ENCODE data around the gene GPR107. TPM values are rescaled to one million over a fixed set of nuclear protein-coding genes. Genes with fewer than 3 reads are reported as not detected.

Gene GPR107
- total RNA-seq, 1 experiment from 2014 or later: 33.2 TPM

DNA sequence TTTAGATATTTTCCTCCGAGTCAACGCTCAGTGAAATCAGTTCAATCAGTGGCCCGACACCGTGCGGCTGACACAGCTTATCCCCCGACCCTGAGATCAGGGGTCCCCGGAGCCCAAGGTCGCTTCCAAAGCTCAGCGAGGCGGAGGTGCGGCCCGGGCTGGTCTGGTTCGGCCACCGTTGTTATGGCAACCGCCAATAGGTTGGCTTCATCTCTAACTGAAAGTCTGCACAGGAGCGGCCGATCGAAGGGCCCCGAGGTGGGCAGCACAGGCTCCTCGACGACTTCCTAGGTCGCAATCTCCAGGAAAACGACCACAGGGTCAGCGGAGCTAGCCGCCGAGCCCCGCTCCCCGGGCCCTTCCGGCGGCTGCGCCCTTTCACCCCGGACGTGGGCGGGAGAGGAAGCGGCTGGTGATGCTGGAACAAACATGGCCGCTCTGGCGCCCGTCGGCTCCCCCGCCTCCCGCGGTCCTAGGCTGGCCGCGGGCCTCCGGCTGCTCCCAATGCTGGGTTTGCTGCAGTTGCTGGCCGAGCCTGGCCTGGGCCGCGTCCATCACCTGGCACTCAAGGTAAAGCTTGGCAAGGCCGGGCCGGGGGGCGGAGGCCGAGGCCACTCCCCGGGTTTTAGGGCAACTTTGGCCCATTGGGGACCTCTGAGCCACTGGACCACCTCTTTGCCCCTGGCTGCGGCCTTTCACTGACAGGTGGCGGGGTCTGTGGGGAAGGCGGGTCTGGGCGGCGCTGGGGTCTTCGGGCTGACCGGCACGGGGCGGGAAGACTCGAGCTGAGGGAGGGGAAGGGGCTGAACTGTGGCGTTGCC is at the start of gene GPR107 (continued):
- TF ChIP-seq, protein P1, sequence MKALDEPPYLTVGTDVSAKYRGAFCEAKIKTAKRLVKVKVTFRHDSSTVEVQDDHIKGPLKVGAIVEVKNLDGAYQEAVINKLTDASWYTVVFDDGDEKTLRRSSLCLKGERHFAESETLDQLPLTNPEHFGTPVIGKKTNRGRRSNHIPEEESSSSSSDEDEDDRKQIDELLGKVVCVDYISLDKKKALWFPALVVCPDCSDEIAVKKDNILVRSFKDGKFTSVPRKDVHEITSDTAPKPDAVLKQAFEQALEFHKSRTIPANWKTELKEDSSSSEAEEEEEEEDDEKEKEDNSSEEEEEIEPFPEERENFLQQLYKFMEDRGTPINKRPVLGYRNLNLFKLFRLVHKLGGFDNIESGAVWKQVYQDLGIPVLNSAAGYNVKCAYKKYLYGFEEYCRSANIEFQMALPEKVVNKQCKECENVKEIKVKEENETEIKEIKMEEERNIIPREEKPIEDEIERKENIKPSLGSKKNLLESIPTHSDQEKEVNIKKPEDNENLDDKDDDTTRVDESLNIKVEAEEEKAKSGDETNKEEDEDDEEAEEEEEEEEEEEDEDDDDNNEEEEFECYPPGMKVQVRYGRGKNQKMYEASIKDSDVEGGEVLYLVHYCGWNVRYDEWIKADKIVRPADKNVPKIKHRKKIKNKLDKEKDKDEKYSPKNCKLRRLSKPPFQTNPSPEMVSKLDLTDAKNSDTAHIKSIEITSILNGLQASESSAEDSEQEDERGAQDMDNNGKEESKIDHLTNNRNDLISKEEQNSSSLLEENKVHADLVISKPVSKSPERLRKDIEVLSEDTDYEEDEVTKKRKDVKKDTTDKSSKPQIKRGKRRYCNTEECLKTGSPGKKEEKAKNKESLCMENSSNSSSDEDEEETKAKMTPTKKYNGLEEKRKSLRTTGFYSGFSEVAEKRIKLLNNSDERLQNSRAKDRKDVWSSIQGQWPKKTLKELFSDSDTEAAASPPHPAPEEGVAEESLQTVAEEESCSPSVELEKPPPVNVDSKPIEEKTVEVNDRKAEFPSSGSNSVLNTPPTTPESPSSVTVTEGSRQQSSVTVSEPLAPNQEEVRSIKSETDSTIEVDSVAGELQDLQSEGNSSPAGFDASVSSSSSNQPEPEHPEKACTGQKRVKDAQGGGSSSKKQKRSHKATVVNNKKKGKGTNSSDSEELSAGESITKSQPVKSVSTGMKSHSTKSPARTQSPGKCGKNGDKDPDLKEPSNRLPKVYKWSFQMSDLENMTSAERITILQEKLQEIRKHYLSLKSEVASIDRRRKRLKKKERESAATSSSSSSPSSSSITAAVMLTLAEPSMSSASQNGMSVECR (CRISPR knock-in tag; IDR thresholded peaks at IDR 0.05; ENCODE audit: borderline replicate concordance): 0 out of 2 replicates have a peak, but pooled peaks have one; percentile 85
- TF ChIP-seq, protein P2, sequence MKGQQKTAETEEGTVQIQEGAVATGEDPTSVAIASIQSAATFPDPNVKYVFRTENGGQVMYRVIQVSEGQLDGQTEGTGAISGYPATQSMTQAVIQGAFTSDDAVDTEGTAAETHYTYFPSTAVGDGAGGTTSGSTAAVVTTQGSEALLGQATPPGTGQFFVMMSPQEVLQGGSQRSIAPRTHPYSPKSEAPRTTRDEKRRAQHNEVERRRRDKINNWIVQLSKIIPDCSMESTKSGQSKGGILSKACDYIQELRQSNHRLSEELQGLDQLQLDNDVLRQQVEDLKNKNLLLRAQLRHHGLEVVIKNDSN (CRISPR knock-in tag; IDR thresholded peaks at IDR 0.05): no peak
- TF ChIP-seq, protein P3, sequence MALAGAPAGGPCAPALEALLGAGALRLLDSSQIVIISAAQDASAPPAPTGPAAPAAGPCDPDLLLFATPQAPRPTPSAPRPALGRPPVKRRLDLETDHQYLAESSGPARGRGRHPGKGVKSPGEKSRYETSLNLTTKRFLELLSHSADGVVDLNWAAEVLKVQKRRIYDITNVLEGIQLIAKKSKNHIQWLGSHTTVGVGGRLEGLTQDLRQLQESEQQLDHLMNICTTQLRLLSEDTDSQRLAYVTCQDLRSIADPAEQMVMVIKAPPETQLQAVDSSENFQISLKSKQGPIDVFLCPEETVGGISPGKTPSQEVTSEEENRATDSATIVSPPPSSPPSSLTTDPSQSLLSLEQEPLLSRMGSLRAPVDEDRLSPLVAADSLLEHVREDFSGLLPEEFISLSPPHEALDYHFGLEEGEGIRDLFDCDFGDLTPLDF (CRISPR knock-in tag; IDR thresholded peaks at IDR 0.05): no peak
- TF ChIP-seq ZNF121 (CRISPR knock-in tag; IDR thresholded peaks at IDR 0.05) (no peak), EMX1 (CRISPR knock-in tag; IDR thresholded peaks at IDR 0.05) (no peak), ZNF281 (CRISPR knock-in tag; IDR thresholded peaks at IDR 0.05) (no peak), NFYB (CRISPR knock-in tag; conservative IDR thresholded peaks at IDR 0.05; ENCODE audit: low read depth) (no peak), ZNF263 (CRISPR knock-in tag; IDR thresholded peaks at IDR 0.05; ENCODE audit: low read depth) (no peak), ZNF138 (CRISPR knock-in tag; conservative IDR thresholded peaks at IDR 0.05) (no peak), AR (CRISPR knock-in tag; IDR thresholded peaks at IDR 0.05) (no peak), ELF4 (CRISPR knock-in tag; IDR thresholded peaks at IDR 0.05; ENCODE audit: low read depth) (no peak), NR3C1 (CRISPR knock-in tag; conservative IDR thresholded peaks at IDR 0.05; ENCODE audit: low read depth) (no peak), OVOL2 (CRISPR knock-in tag; IDR thresholded peaks at IDR 0.05; ENCODE audit: borderline replicate concordance) (no peak), FOXJ3 (CRISPR knock-in tag; IDR thresholded peaks at IDR 0.05; ENCODE audit: borderline replicate concordance) (no peak), CTCF (IDR thresholded peaks at IDR 0.05) (no peak), TEAD1 (CRISPR knock-in tag; IDR thresholded peaks at IDR 0.05) (no peak), JUN (CRISPR knock-in tag; IDR thresholded peaks at IDR 0.05) (no peak), ETV6 (CRISPR knock-in tag; IDR thresholded peaks at IDR 0.05) (peak; percentile 61; the same call in 1 of the 2 replicates), RORB (CRISPR knock-in tag; IDR thresholded peaks at IDR 0.05) (no peak)
- TF ChIP-seq, protein P4, sequence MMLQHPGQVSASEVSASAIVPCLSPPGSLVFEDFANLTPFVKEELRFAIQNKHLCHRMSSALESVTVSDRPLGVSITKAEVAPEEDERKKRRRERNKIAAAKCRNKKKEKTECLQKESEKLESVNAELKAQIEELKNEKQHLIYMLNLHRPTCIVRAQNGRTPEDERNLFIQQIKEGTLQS (CRISPR knock-in tag; conservative IDR thresholded peaks at IDR 0.05): no peak
- TF ChIP-seq, protein P5, sequence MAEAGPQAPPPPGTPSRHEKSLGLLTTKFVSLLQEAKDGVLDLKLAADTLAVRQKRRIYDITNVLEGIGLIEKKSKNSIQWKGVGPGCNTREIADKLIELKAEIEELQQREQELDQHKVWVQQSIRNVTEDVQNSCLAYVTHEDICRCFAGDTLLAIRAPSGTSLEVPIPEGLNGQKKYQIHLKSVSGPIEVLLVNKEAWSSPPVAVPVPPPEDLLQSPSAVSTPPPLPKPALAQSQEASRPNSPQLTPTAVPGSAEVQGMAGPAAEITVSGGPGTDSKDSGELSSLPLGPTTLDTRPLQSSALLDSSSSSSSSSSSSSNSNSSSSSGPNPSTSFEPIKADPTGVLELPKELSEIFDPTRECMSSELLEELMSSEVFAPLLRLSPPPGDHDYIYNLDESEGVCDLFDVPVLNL (CRISPR knock-in tag; IDR thresholded peaks at IDR 0.05; ENCODE audit: borderline replicate concordance, low read depth): no peak
- TF ChIP-seq, protein P6, sequence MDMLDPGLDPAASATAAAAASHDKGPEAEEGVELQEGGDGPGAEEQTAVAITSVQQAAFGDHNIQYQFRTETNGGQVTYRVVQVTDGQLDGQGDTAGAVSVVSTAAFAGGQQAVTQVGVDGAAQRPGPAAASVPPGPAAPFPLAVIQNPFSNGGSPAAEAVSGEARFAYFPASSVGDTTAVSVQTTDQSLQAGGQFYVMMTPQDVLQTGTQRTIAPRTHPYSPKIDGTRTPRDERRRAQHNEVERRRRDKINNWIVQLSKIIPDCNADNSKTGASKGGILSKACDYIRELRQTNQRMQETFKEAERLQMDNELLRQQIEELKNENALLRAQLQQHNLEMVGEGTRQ (CRISPR knock-in tag; IDR thresholded peaks at IDR 0.05): no peak

All from WTC11 (cell line).